T-helper 22 cell (primary cell): Measurements from ENCODE around the gene INSYN1.
"Not testable (repeated sequence)": the region's sequence is repeated elsewhere in the genome, so short reads cannot be mapped to it uniquely, and the experiment has no call there.

Experiments
- DNase-seq: peaks from one replicate; pipeline ENCODE4 v3.0.0-alpha.2; 2020; ENCODE audit warnings: low read depth

The INSYN1 gene

GRCh38 chr15:73749971-73750370 is 3.2 kb downstream of the INSYN1 start:
- no peak for DNase-seq

DNA sequence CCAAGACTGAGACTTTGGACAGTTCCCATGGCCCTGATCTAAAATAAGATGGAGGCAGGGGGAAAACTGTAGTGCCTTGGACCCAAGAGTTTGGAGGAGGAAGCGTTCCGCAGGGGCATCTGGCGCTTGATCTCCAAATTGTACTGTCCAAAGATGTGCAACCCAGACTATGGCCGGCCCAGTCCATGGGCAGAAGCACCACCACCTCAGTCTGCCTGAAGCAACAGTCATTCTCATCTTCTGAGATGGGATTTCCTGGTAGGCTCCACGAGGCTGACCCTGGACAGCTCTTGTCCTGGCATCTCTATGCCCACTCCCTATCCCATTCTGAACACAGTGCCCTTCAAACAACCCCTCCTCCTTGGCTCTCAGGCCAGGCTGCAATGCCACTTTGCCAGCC is 3.6 kb downstream of the INSYN1 start:
- no peak for DNase-seq

- DNase-seq, result no peak
Observed at GRCh38 chr15:73748730-73749129, 4.4 kb downstream of the INSYN1 start.

GRCh38 chr15:73747847-73748590 is 5.1 kb downstream of the INSYN1 start:
- DNase-seq, result no peak

- no peak for DNase-seq
Observed at GRCh38 chr15:73746883-73747282, 6.3 kb downstream of the INSYN1 start.

- DNase-seq, result no peak
Observed at GRCh38 chr15:73746261-73746660, 6.9 kb downstream of the INSYN1 start.

DNA sequence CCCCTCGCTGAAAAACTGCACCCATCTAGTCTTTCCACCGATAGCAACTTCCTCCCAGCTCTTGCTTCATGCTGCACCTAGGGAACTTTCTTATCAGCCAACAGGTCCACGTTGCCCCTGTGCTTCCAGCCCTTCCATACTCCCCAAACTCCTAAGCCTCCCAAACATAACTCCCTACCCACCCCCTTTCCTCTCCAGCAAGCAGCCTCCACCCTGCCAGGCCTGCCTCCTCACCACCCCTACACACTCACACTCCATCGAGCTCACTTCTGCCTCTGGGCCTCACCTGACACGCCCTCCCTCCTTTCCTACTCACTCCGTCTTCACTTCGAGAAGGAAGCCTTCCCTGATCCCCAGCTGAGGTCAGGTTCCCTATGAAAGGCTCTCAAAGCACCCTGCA is 8.1 kb downstream of the INSYN1 start:
- no peak for DNase-seq

DNA sequence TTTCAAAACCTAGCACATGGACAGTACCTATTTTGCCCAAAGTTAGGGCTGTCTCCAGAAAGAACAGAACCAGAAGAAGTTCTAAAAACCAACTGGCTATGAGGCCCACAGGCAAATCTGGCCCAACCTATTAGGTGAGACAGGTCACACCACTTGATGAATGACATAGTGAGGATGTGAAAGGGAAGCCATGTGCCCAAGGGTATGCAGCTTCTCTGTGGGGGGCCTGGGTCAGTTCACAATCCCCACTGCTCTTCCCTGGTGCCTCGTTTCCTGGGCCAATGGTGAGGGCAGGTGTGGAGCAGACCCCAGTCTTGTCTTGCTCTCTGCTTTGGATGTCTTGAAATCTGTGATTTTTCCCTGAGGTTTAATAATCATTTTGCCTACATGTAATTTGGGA is 8.9 kb downstream of the INSYN1 start:
- no peak for DNase-seq

- DNase-seq, result no peak
Observed at GRCh38 chr15:73741321-73741836, 11.8 kb downstream of the INSYN1 start.

DNA sequence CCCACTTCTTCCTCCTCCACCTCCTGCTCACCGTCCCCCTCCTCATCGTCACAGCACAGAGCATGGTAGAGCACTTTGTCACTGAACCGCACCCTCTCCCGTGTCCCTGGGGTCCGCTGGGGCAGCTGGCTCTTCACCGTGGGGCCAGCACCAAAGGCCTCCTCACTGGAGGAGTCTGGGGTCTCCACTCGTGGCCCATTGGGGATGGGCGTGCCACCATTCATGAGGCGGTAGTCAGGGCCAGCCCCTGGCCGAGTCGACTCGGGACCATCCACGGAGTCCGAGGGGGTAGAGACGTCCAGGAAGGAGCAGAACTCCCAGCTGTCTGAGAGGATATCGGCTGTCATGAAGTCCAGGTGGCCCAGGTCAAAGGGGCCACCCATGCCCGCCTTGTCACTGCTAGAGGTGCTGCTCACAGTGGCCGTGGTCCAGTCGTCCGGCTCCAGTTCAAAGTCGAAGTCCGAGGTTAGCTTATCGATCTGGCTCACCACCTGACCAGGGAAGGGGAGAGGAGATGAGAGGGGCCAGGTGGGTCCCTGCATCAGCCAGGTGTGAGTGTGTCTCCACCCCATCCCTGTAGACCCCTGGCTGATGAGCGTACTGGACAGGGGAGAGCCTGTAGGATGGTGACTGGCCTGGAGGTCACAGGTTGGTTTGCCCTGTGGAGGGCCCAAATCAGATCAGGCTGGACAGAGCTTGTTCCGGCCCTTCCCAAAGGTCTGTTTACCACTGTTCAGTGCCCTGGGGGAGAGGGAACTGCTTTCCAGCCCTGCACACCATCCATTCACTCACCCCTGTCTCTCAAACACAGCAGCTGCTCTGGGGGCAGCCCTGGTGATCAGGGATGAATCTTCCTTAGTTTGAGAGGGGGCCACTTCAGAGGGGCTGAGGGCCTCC is 12.8 kb downstream of the INSYN1 start:
- no peak for DNase-seq

DNA sequence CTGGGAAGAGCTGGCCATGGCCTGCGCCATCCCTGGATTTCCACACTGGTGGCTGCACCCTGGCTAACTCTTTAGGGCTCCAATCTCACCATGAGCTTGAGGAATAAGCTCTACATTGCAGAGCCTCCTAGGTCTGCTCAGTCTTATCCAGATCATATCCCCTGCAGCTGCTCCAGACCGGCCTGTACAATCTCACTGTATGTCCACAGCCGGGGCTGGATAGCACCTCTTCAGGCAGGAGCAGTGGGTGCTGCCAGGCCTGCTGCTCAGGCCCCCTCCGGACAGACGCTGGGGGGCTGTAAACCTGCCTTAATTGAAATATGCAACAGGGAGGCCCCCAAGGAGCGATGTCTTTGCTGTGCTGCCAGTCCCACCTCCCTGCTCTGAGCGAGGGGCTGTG is 15.6 kb downstream of the INSYN1 start:
- DNase-seq, result no peak

DNA sequence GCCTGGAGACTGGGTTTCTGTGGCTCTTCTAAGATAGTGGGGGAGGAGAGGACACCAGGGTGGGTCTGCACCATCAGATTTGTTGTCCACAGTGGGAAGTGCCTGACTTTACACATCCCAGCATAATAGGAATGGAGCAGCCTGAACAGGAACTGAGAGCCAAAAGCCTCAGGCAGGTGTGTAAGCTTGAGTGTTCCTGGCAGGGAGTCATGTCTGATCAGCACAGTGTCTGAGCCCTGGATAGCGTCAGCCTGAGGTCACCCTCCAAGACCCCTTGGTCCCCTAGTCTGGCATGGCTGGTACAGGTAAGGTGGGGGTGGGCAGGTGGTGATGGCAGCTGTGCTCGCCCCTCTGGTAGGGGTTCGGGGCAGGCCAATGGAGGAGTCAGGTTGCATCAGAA is 20.2 kb downstream of the INSYN1 start:
- no peak for DNase-seq

- not testable (repeated sequence) for DNase-seq
Observed at GRCh38 chr15:73732051-73732450, 21.1 kb downstream of the INSYN1 start.

DNA sequence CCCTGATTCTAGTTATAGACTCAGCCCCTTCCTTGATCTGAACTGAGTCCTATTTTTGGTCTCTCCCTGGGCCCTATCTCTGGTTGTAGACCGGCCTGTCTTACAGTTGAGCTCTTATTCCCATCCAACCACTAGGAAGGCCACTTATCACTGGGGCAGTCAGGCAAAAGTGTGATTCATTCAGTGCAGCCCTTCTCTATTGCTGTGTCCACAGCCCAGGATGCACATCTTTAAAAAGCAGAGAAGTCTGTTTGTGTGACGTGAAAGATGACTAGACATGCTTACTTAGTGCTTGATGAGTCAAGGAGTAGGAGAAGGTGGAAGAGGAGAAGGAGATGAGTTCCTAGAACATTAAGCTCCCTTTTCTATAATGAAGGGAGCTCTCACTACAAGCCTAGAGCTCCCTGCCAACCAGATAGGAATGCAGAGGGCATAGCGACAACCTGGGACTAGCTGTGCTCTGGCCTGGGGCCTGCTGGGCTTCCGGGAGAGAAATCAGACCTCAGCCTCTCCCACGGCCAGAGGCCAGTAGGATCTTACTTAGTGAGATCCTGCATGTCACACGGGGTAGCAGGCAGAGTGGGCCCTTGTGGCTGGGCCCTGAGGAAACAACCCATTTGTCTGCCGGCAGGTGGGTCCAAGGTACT is 25.7 kb downstream of the INSYN1 start:
- no peak for DNase-seq

GRCh38 chr15:73724212-73724611 is 28.9 kb downstream of the INSYN1 start:
- DNase-seq, result no peak

GRCh38 chr15:73723191-73723590 is 30.0 kb downstream of the INSYN1 start:
- DNase-seq, result no peak

- DNase-seq, result no peak
Observed at GRCh38 chr15:73722425-73722824, 30.7 kb downstream of the INSYN1 start.

GRCh38 chr15:73718694-73719093 is 34.5 kb downstream of the INSYN1 start:
- DNase-seq, result no peak

DNA sequence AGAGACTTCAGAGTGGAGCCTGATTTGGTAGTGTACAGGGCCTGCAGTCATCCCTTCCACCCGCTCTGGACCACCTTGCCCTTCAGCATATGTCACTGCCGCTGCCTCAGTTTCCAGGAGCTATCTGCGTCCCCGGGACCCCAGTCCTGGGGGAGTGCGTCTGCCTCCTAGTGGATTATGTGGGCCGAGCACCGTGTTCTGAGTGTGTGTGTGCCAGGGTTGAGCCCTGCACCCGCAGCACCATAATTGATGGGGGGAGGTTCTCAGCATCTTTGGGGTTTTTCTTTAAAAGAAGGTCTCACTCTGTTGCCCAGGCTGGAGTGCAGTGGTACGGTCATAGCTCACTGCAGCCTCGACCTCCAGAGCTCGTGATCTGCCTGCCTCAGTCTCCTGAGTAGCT is 35.3 kb downstream of the INSYN1 start:
- no peak for DNase-seq

- no peak for DNase-seq
Observed at GRCh38 chr15:73717206-73717605, 35.9 kb downstream of the INSYN1 start.

DNA sequence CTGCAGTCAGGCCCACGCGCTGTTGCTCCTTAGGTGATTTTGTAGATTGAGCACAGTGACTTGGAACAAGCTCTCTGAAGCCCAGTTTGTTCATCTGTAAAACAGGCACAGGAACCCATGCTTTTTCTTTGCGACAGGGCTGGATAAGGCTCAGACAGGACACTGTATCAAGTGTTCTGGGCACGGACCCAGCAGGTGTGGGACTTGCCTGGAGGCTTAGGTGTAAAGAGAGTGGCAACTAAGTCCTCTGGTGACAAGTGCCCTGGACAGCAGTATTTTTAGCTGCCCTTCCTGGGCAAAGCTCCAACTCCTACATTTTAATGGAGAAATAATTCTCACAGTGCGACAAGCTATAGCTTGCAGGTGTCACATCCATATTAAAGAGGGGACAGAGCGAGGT is 36.7 kb downstream of the INSYN1 start:
- no peak for DNase-seq

DNA sequence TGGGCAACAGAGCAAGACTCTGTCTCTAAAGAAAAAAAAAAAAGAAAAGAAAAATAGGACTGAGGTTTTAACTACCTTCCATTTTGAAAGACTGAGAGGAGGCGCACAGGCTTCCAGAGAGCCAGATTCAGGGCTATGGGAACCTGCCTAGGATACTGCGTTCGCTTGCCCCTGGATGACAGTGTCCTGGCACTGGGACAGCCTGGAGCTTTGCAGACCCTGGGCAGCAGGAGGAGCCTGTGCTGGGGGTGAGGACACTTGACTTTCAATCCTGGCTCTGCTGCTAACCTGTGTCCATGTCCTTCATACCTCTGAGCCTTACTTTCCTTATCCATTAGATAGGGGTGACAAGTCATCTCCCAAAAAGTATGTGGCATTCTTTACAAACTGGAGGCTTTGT is 37.7 kb downstream of the INSYN1 start:
- DNase-seq, result no peak
